GM21360 (cell line): ENCODE data around the gene FGFR3.
A peak's percentile ranks its signal among the peaks of the same experiment; 100 is the strongest.
"Not testable (repeated sequence)": the region's sequence is repeated elsewhere in the genome, so short reads cannot be mapped to it uniquely, and the experiment has no call there.

ENCODE experiments used
- ATAC-seq: cut with Tn5 transposase; IDR thresholded peaks from one replicate; pipeline ENCODE4 v1.9.1; 2021; ENCODE audit warnings: mild to moderate bottlenecking, moderate library complexity; ENCODE audit not compliant: unreplicated experiment

FGFR3 gene

DNA sequence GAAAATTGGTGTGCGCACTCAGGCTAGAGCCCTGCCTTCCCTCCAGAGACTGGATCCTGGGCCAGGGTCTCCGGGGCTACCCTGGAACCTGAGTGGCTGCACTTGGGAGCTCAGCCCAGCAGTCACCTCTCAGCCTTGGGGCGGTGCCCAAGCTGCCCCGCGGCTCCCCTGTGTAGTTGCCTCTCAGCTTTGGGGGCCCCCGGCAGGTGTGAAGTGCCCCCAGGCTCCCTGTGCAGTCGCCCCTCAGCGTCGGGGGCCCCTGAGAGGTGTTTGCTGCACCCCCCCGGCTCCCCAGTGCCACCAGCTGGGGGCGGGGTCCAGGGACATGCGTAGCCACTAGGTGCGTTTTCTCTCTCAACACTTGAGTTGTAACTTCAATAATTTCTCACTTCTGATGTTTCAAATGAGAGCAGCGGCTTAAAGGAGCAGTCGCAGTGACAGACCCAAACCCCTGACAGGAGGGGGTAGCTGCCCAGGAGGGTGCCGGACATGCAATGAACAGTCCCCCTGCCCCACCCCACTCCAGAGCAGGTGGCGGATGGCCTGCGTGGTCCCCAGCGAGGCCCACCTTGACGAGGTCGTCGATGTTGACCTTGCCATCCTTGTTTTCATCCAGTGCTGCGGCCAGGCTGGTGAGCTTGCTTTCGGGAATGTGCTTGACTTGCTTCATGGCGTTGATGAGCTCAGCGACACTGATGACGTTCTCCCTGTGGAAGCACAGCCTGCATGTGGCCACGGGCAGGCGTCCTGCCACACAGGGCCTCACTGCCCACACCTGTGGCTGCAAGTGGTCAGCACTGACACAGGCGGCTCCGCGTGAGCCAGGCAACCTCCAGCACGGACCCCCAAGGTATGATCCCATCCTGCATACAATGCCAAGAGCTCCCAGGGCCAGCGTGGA, 22.3 kb downstream of the FGFR3 start:
- no peak for ATAC-seq

- ATAC-seq = no peak
Observed at GRCh38 chr4:1815997-1816860, 23.1 kb downstream of the FGFR3 start.

DNA sequence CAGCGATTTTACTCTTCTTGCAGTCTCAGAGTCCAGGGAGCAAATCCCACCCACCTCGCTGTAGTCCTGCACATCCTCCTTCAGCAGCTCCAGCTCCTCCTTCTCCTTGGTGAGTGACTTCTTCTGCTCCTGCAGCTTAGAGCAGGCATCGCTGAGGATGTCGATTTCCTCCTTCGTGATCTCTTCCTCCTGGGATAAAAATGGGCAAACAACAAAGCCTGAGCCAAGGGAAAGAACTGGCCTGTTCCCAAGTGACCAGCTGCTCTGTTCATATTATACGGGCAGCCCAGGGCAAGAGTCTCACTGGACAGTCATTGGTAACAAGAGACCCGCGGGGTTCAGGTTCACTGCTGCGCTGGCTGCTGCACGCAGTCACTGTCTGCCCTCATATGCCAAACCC, 26.2 kb downstream of the FGFR3 start:
- no peak for ATAC-seq

GRCh38 chr4:1819816-1820215, 26.7 kb downstream of the FGFR3 start:
- no peak for ATAC-seq

GRCh38 chr4:1821679-1822567, 28.8 kb downstream of the FGFR3 start:
- no peak for ATAC-seq

DNA sequence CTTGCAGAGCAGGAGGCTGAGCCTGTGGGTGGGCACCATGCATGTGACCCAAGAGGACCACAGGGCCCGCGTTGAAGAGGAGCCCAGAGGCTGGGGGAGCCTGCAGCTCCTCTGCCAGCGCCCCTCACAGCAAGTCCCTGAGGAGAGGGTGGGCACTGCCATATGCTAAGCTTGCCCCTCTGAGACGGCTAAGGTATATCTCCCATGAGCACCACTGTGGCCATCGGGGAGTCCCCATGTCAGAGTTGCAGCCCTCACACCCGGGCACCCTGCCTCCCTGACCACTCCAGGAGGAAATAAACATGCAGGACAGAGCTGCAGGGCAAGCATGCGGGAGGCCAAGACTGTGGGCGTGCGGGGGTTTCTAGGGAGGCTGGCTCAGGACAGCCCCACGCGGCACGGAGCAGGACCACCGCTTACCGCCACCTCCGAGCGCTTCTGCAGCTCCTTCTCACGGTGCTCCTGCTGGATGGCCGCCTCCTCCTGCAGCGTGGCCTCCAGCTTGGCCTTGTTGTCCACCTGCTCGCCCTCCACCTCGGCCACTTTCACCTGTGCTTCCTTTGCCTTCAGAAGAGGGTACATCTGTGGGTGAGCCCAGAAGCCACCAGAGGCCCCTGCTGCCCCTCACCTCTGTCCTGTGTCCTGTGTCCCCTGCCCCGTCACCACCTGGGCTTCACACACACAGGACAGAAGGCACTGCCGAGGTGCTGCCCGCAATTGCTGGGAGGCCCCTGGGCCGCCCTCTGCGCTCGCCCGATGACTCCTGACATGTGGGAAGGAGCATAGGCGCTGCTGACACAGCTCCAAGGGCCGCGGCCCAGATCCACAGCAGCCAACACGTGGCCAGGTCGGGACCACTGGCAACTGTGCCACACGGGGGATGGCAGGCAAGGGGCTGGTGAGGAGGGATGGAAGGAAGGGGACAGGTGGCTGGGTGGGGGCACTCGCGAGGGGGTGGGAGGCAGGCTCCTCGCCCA, 29.8 kb downstream of the FGFR3 start:
- ATAC-seq = no peak

- no peak for ATAC-seq
Observed at GRCh38 chr4:1823545-1823932, 30.4 kb downstream of the FGFR3 start.

DNA sequence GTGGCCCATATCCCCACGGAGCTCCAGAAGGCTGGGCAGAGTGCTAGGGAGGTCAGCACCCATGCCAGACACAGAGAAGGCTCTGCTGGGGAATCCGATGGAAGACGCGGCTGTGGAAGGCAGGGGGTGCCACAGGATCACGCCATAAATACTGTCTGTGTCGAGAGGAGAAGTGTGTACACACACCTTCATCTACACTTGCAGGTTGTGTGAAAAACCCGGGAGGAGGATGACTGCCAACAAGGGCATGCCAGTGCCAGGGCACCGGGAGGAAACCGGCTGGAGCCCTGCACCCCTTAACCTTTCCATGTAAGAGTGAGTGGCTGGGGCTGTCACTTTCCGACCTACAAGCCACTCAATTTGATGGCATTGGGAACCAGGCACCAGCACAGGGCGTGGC, 31.7 kb downstream of the FGFR3 start:
- ATAC-seq = no peak

GRCh38 chr4:1825326-1825725, 32.2 kb downstream of the FGFR3 start:
- ATAC-seq = no peak

DNA sequence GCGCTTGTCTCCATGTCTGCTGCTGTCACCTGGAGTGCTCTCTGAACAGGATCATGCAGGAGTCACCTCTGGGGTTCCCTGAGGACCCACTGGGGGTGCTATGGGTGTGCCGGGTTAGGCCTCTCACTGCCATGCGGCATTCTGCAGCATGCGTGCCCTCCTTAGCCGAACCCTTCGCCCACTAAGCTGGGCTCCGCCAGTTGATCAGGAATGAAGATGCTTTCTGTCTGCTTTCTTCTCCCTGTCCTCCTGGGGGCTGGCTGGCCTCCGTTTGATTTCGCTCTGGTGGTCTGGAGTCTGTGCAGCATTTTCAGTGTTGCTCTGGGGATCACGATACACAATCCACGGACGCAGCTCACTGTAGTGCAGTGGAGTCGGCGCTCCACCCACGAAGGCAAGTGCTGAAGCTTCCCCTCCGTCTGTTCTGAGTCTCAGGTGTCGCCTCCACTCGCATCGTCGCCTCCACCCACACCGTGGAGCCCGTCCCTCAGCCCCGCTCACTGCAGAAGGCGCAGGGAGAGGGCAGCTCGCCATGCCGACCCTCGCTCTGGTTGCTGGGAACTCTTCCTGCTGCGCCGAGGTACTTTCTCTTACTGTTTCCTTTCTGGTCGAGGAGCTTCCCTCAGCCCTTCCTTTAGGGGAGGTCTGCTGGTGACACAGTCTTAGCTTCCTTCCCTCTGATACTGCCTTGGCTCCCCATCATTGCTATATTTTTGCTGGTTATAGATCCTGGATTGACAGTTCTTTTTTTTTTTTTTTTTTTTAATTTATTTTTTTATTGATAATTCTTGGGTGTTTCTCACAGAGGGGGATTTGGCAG, 33.6 kb downstream of the FGFR3 start:
- ATAC-seq = no peak

GRCh38 chr4:1830234-1830633, 37.1 kb downstream of the FGFR3 start:
- ATAC-seq = no peak

DNA sequence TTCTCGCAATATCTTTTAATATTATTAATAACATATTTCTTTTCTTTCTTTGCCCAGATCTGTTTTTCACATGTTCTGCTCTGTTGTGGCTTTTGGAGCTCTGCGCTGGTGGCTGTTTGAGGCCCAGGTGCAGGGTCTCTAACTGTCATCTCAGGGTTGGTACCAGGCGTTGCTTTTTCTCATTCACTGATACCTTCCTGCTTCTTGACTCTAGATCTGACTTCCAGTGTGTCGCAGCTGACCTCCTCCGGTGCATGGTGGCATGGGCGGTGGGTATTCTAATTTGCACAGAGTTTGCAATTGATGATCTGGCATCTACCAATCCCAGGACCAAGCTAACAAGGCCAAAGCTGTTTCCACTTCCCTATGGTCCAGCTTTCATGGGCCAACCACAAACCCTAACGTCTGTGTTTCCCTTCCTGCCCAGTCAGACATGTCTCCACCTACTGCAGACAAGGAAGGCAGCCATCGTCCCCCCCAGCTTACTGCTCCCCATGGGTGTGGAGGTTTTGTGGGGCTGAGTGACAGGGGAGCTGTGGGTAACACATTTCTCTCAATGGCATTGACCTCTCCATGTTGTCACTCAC, 37.6 kb downstream of the FGFR3 start:
- no peak for ATAC-seq

DNA sequence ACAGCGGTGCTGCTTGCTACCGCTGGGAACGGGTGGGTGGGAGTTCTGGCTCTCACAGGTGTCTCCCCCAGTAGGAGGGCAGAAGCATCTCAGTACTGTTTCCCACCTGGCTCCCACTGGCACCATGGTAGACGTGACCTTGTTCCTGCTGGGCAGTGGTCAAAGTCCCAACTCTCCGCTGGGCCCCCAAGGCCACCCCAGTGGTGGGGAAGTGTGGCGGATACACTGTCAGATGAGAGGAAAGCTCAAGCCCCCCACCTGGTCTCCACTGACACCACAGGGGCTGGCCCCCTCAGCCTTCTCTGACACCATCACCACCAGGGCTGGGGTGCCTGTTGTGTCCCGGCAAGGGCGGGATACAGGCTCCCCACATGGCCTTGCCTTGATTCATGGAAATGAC, 38.2 kb downstream of the FGFR3 start:
- ATAC-seq = no peak

DNA sequence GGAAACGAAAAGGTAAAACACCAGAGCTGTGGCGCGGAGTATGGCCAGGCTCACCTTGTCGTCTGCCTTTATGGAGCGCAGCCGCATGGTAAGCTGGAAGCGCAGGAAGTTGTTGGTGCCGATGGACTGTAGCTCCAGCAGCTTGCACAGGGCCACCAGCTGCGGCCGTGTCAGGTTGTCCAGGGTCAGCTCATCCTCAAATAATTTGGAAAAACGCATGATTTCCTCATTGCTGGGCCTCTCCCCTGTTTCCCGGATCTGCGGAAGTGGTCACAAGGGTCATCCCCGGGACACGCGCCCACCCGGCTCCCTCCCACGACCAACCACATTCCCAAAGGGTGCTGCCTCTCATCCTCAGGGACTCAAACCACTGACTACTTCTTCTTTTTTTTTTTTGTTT, 39.6 kb downstream of the FGFR3 start:
- no peak for ATAC-seq

DNA sequence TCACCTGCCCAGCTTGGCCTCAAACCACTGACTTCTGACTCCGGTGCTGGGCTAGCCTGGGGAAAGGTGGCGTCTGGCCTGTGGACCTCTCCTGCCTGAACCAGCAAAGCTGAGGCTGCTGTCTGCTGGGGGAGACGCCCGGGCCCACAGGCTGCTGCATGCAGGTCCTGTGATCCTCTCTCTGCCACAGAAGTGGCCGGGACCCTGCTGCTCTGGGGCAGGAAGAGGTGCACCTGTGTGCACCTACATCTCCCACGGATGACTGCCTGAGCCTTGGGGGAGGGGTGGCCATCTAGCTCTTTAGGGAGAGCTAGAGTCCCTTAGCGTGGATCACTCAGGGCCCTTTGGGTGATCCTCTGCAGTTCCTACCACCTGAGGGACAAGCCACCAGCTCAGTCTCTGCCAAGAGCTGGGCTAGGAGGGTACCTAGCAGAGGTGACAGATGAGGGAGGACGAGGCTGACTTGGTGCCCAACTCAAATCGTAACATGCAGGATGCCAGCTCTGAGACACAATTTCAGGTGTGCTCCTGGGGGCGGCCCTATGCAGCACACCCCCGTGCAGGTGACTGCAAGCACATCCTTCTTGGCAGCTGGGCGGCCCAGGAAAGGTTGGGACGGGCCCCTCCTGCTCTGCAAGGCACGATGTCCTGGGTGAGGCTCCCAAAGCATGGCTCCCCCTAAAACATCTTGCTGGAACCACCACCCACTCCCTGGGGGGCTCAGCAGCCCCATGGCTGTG, 40.4 kb downstream of the FGFR3 start:
- peak; percentile 10 for ATAC-seq

DNA sequence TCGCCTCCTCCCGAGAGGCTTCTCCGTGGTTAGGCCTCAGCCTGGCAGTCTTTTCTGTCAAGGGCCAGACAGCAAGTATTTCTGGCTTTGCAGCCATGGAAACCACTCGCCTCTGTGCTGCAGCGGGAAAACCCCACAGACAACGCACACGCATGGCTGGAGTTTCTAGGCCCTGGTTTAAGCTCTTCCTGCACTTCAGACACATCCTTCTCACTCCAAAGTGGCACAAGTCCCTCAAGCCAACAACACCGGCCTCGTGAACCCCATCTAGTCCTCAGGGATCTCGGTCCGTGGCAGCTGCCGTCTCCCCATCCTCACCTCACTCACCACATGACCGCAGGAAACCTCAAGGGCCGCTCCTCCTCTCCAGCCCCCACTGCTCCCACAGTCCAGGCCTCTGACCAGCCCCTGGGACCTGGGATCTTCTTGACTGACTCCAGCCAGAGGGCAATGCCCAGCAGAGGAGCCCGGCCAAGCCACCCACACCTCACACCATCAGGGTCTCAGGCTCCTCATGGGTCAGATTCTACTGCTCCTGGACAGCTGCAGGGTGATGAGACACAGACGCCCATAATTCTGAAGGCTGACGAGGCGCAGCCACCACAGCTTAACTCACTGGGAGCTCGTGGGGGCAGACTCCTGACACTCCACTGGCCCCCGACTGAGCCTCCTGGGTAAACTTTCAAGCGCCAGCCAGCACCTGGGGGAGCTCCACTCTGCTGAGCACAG, 41.1 kb downstream of the FGFR3 start:
- ATAC-seq = peak; percentile 69

GRCh38 chr4:1835836-1836235, 42.7 kb downstream of the FGFR3 start:
- not testable (repeated sequence) for ATAC-seq
